Muscle of back (tissue), 11 donors: Measurements from ENCODE around the gene CHCHD6. TPM values are rescaled to one million over a fixed set of nuclear protein-coding genes. Genes with fewer than 3 reads are reported as not detected.

Experiments used
- DNase-seq, 3 donors: peaks; one replicate each; pipeline versions ENCODE4 v3.0.0 to v3.0.0-alpha.2; 2013
- polyA plus RNA-seq, 10 donors: library from polyadenylated mRNA; unstranded; fragments of 120-200 nt; gene quantifications; one replicate each; pipeline ENCODE4 v1.2.1, GENCODE V29; 2013; ENCODE audit not compliant: insufficient read length in 10 of 10

CHCHD6 gene
- polyA plus RNA-seq, 10 donors = 5.3 to 13.7 (median 8.0) TPM

- no peak for DNase-seq
Observed at GRCh38 chr3:126957776-126958637, 254.0 kb downstream of the CHCHD6 start.

- no peak for DNase-seq
Observed at GRCh38 chr3:126958638-126959085, 254.6 kb downstream of the CHCHD6 start.

- no peak for DNase-seq
Observed at GRCh38 chr3:126959136-126959920, 255.3 kb downstream of the CHCHD6 start.

GRCh38 chr3:126959921-126960603 is 256.0 kb downstream of the CHCHD6 start:
- DNase-seq = no peak

- peak in 1 of 3 donors; percentile 44 for DNase-seq
Observed at GRCh38 chr3:126960604-126960995, 256.6 kb downstream of the CHCHD6 start.

- peak; percentile 44 to 78 (median 59) for DNase-seq
Observed at GRCh38 chr3:126961191-126961790, 257.3 kb downstream of the CHCHD6 start.

- DNase-seq = peak in 1 of 3 donors; percentile 32
Observed at GRCh38 chr3:126961791-126962461, 257.9 kb downstream of the CHCHD6 start.

GRCh38 chr3:126962756-126963155 is 258.7 kb downstream of the CHCHD6 start:
- DNase-seq = no peak

- no peak for DNase-seq
Observed at GRCh38 chr3:126963261-126964190, 259.5 kb downstream of the CHCHD6 start.

- no peak for DNase-seq
Observed at GRCh38 chr3:126964261-126964660, 260.2 kb downstream of the CHCHD6 start.

GRCh38 chr3:126964950-126965349 is 260.9 kb downstream of the CHCHD6 start:
- DNase-seq = no peak

GRCh38 chr3:126965526-126966080 is 261.6 kb downstream of the CHCHD6 start:
- DNase-seq = no peak

- no peak for DNase-seq
Observed at GRCh38 chr3:126967386-126967785, 263.3 kb downstream of the CHCHD6 start.

- no peak for DNase-seq
Observed at GRCh38 chr3:126968391-126969390, 264.7 kb downstream of the CHCHD6 start.

GRCh38 chr3:126969586-126969985 is 265.5 kb downstream of the CHCHD6 start:
- no peak for DNase-seq

GRCh38 chr3:126970101-126970500 is 266.1 kb downstream of the CHCHD6 start:
- DNase-seq = no peak

- no peak for DNase-seq
Observed at GRCh38 chr3:126970921-126971320, 266.9 kb downstream of the CHCHD6 start.

GRCh38 chr3:126971891-126972351 is 267.9 kb downstream of the CHCHD6 start:
- DNase-seq = peak in 1 of 3 donors; percentile 65
